ENCODE data around the gene WDR73. TPM values are rescaled to one million over a fixed set of nuclear protein-coding genes. Genes with fewer than 3 reads are reported as not detected.

The WDR73 gene
- polyA plus RNA-seq, 1 donor (not counting 4 experiments of a cell fraction or from before 2014, with no cell fraction given), result 23.6 TPM

DNA sequence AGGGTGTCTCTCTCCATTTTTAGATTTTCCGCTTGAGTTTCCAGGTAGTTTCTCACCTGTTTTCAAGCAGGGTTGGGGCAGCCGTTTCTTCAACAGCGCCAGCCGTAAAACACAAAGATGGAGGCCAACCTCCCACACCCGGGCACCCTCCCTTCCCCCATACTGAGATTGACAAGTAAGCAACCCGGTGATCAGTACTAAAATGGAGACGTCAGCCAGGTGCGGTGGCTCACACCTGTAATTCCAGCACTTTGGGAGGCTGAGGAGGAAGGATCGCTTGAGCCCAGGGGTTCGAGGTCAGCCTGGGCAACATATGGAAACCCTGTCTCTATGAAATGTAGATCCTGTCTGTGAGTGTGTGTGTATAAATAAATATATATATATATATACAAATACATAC, 54.2 kb downstream of the WDR73 start:
- Histone ChIP-seq H3K4me3 (ENCODE audit: control insufficient read depth in 2 of 3, extremely low read depth in 1 of 3, insufficient read depth in 2 of 3, low read depth in 1 of 3, low read length in 3 of 3) (no peak overlapping the region), H2AFZ (ENCODE audit: control insufficient read depth, low read length) (no peak overlapping the region)

DNA sequence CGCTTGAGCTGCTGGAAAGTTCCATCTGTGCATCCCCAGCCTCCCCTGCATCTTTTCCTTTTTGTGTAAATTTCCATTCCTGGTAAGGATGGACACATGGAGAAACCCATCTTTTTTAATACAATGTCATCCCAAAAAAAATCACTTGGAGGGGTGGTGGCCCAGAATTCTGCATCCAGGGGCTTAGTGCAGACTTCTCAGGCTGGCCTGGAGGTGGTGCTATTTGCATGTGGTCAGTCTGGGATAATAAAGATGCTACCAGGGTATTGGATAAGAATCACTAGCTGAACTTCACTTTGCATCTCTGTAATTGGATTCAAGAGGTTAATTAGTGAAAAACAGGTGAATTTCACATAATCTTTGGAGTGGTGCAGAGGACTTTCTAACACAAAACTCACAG, 55.1 kb downstream of the WDR73 start:
- H3K9me1 ChIP-seq (ENCODE audit: control insufficient read depth, extremely low read depth, insufficient read depth, low read length), result no peaks in the 10 kb centered on the region
- H3K4me1 ChIP-seq (ENCODE audit: control insufficient read depth, extremely low read depth, insufficient read depth, low read length), result no peaks in the 10 kb centered on the region
- H3K4me3 ChIP-seq (ENCODE audit: control insufficient read depth in 2 of 3, extremely low read depth in 1 of 3, insufficient read depth in 2 of 3, low read depth in 1 of 3, low read length in 3 of 3), result no peak overlapping the region
- H2AFZ ChIP-seq (ENCODE audit: control insufficient read depth, low read length), result no peak overlapping the region
- no peaks in the 10 kb centered on the region for H3K9me3 ChIP-seq (ENCODE audit: control insufficient read depth, low read depth, low read length)
- H3K27me3 ChIP-seq (ENCODE audit: control insufficient read depth, extremely low read depth, insufficient read depth, low read length), result no peaks in the 10 kb centered on the region
- no peak overlapping the region for H3K9ac ChIP-seq (ENCODE audit: control insufficient read depth, extremely low read depth, insufficient read depth, low read length)
- H3K79me2 ChIP-seq (ENCODE audit: control insufficient read depth, insufficient read depth, low read length), result no peaks in the 10 kb centered on the region
- H3K27ac ChIP-seq (ENCODE audit: control insufficient read depth, insufficient read depth, low read length), result no peak overlapping the region
- DNase-seq (ENCODE audit: low read depth, low spot score) (no peak), FAIRE-seq (no peak)
- peaks cover 0 to 2% of the 10 kb centered on the region in 2 experiments for H3K36me3 ChIP-seq (ENCODE audit: control insufficient read depth in 2 of 2, extremely low read depth in 1 of 2, insufficient read depth in 2 of 2, low read length in 2 of 2)
- no peak overlapping the region for H3K4me2 ChIP-seq (ENCODE audit: control insufficient read depth, extremely low read depth, insufficient read depth, low read depth, low read length)
- H4K20me1 ChIP-seq (ENCODE audit: control insufficient read depth, extremely low read depth, insufficient read depth, low read length), result no peaks in the 10 kb centered on the region
- TF ChIP-seq, protein P1, sequence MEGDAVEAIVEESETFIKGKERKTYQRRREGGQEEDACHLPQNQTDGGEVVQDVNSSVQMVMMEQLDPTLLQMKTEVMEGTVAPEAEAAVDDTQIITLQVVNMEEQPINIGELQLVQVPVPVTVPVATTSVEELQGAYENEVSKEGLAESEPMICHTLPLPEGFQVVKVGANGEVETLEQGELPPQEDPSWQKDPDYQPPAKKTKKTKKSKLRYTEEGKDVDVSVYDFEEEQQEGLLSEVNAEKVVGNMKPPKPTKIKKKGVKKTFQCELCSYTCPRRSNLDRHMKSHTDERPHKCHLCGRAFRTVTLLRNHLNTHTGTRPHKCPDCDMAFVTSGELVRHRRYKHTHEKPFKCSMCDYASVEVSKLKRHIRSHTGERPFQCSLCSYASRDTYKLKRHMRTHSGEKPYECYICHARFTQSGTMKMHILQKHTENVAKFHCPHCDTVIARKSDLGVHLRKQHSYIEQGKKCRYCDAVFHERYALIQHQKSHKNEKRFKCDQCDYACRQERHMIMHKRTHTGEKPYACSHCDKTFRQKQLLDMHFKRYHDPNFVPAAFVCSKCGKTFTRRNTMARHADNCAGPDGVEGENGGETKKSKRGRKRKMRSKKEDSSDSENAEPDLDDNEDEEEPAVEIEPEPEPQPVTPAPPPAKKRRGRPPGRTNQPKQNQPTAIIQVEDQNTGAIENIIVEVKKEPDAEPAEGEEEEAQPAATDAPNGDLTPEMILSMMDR (optimal IDR thresholded peaks at IDR 0.05 in 1 of 3, IDR thresholded peaks at IDR 0.05 in 1 of 3, conservative IDR thresholded peaks at IDR 0.05 in 1 of 3; ENCODE audit: extremely low read depth in 1 of 3, insufficient read depth in 2 of 3, low read length in 3 of 3), result peak; percentile 54 to 68 (median 67)
- TF ChIP-seq EZH2 (IDR thresholded peaks at IDR 0.05; ENCODE audit: low read length), result no peak
- dilution Hi-C loops (cut with MboI; ENCODE audit: extremely low pct_ligation_motif_present, low sequenced_read_pairs), result no loop called here

More for the DNA sequence above, 54.2 kb downstream of the WDR73 start:
- dilution Hi-C loops (cut with MboI; ENCODE audit: extremely low pct_ligation_motif_present, low sequenced_read_pairs), result no loop called here
- Histone ChIP-seq H3K9me1 (ENCODE audit: control insufficient read depth, extremely low read depth, insufficient read depth, low read length) (no peaks in the 10 kb centered on the region), H3K79me2 (ENCODE audit: control insufficient read depth, insufficient read depth, low read length) (no peaks in the 10 kb centered on the region), H3K9ac (ENCODE audit: control insufficient read depth, extremely low read depth, insufficient read depth, low read length) (no peak overlapping the region), H4K20me1 (ENCODE audit: control insufficient read depth, extremely low read depth, insufficient read depth, low read length) (no peaks in the 10 kb centered on the region), H3K4me2 (ENCODE audit: control insufficient read depth, extremely low read depth, insufficient read depth, low read depth, low read length) (no peak overlapping the region), H3K27me3 (ENCODE audit: control insufficient read depth, extremely low read depth, insufficient read depth, low read length) (no peaks in the 10 kb centered on the region), H3K4me1 (ENCODE audit: control insufficient read depth, extremely low read depth, insufficient read depth, low read length) (no peaks in the 10 kb centered on the region), H3K9me3 (ENCODE audit: control insufficient read depth, low read depth, low read length) (no peaks in the 10 kb centered on the region), H3K36me3 (ENCODE audit: control insufficient read depth in 2 of 2, extremely low read depth in 1 of 2, insufficient read depth in 2 of 2, low read length in 2 of 2) (peaks cover 0 to 5% of the 10 kb centered on the region in 2 experiments), H3K27ac (ENCODE audit: control insufficient read depth, insufficient read depth, low read length) (no peak overlapping the region)
- no peak for FAIRE-seq
- no peak for DNase-seq (ENCODE audit: low read depth, low spot score)
- TF ChIP-seq EZH2 (IDR thresholded peaks at IDR 0.05; ENCODE audit: low read length), result no peak
- TF ChIP-seq, protein P1 (optimal IDR thresholded peaks at IDR 0.05 in 1 of 3, IDR thresholded peaks at IDR 0.05 in 1 of 3, conservative IDR thresholded peaks at IDR 0.05 in 1 of 3; ENCODE audit: extremely low read depth in 1 of 3, insufficient read depth in 2 of 3, low read length in 3 of 3), result no peak
